Effector memory CD8-positive, alpha-beta T cell (primary cell): Measurements from ENCODE around the gene ALG2.

Experiments
- ATAC-seq: fragments of 150-1000 bp; cut with Tn5 transposase; replicated peaks from 2 replicates; pipeline ENCODE4 v1.10.0; 2021; ENCODE audit warnings: mild to moderate bottlenecking, moderate library complexity
- DNase-seq, 3 experiments: peaks; one replicate each; pipeline ENCODE4 v3.0.0; 2021
- H3K27ac Mint-ChIP-seq, 2 donors: one replicate each; pipeline ENCODE4 v1.8.0; 2022; ENCODE audit warnings: mild to moderate bottlenecking in 2 of 2, mixed read lengths in 2 of 2, moderate library complexity in 2 of 2
- H3K27me3 Mint-ChIP-seq, 2 donors: one replicate each; pipeline ENCODE4 v1.8.0; 2022; ENCODE audit warnings: mixed read lengths in 2 of 2
- H3K36me3 Mint-ChIP-seq: one replicate; pipeline ENCODE4 v1.8.0; 2022; ENCODE audit warnings: mild to moderate bottlenecking, moderate library complexity, mixed read lengths; ENCODE audit not compliant: insufficient read depth
- H3K4me1 Mint-ChIP-seq, 2 donors: one replicate each; pipeline ENCODE4 v1.8.0; 2022; ENCODE audit warnings: low read depth in 2 of 2, mixed read lengths in 2 of 2
- H3K4me3 Mint-ChIP-seq, 2 donors: one replicate each; pipeline ENCODE4 v1.8.0; 2022; ENCODE audit warnings: mild to moderate bottlenecking in 2 of 2, mixed read lengths in 2 of 2, moderate library complexity in 2 of 2
- H3K9me3 Mint-ChIP-seq, 2 donors: one replicate each; pipeline ENCODE4 v1.8.0; 2022; ENCODE audit warnings: mixed read lengths in 2 of 2
- total RNA-seq, 9 experiments: gene quantifications; one replicate each; lab custom pipeline; 2026; lab: John Stamatoyannopoulos, UW

The ALG2 gene
- 11.4 to 58.1 (median 39.5) reads per million in 9 experiments for total RNA-seq

GRCh38 chr9:99221621-99222415 is at the start of gene ALG2, which contains the start of gene SEC61B:
Gene ALG2, minus strand, starts transcription at chr9:99221942. Its CDS starts 48 bp downstream, at chr9:99221894.
Gene SEC61B, plus strand, starts transcription at chr9:99222282. Its CDS starts 82 bp downstream, at chr9:99222364.
- no peaks in the 10 kb centered on the region for H3K27me3 Mint-ChIP-seq
- peak; percentile 93 to 95 (median 94) for DNase-seq

GRCh38 chr9:99270491-99270890 is 48.7 kb upstream of the ALG2 start:
- H3K27me3 Mint-ChIP-seq = peaks cover 16 to 20% of the 10 kb centered on the region in 2 donors
- peaks cover 3% of the 10 kb centered on the region for H3K36me3 Mint-ChIP-seq
- peaks cover 9 to 10% of the 10 kb centered on the region in 2 donors for H3K4me1 Mint-ChIP-seq
- ATAC-seq (no peak), DNase-seq (no peak)
- no peaks in the 10 kb centered on the region for H3K9me3 Mint-ChIP-seq
- H3K4me3 Mint-ChIP-seq = no peak overlapping the region
- H3K27ac Mint-ChIP-seq = no peak overlapping the region

More at GRCh38 chr9:99221621-99222415, at the start of gene ALG2, which contains the start of gene SEC61B:
- ATAC-seq = peak; percentile 88
- Mint-ChIP-seq H3K4me3 (peak within 1 kb of the TSS; percentile 98 to 99), H3K9me3 (no peaks in the 10 kb centered on the region), H3K4me1 (peaks cover 57 to 78% of the 10 kb centered on the region in 2 donors), H3K27ac (peak within 1 kb of the TSS; percentile 100), H3K36me3 (peaks cover 42% of the 10 kb centered on the region)

- ATAC-seq (no peak), DNase-seq (no peak)
- H3K27me3 Mint-ChIP-seq = peaks cover 16 to 20% of the 10 kb centered on the region in 2 donors
- peaks cover 9 to 10% of the 10 kb centered on the region in 2 donors for H3K4me1 Mint-ChIP-seq
- H3K4me3 Mint-ChIP-seq = no peak overlapping the region
- H3K27ac Mint-ChIP-seq = no peak overlapping the region
- peaks cover 3% of the 10 kb centered on the region for H3K36me3 Mint-ChIP-seq
- no peaks in the 10 kb centered on the region for H3K9me3 Mint-ChIP-seq
Measured at GRCh38 chr9:99269416-99269815, 47.7 kb upstream of the ALG2 start.

GRCh38 chr9:99266255-99267023 is 44.7 kb upstream of the ALG2 start:
- Mint-ChIP-seq H3K4me3 (peak overlapping the region in 1 of 2 donors; percentile 53), H3K36me3 (peaks cover 3% of the 10 kb centered on the region), H3K4me1 (peaks cover 9 to 10% of the 10 kb centered on the region in 2 donors), H3K27ac (no peak overlapping the region), H3K27me3 (peaks cover 11 to 20% of the 10 kb centered on the region in 2 donors), H3K9me3 (no peaks in the 10 kb centered on the region)
- ATAC-seq (peak; percentile 62), DNase-seq (peak; percentile 42 to 56 (median 46))

GRCh38 chr9:99265691-99266090 is 43.9 kb upstream of the ALG2 start:
- Mint-ChIP-seq H3K4me1 (peaks cover 9 to 10% of the 10 kb centered on the region in 2 donors), H3K4me3 (no peak overlapping the region), H3K36me3 (no peaks in the 10 kb centered on the region), H3K9me3 (no peaks in the 10 kb centered on the region), H3K27ac (no peak overlapping the region), H3K27me3 (peaks cover 3 to 15% of the 10 kb centered on the region in 2 donors)
- no peak for ATAC-seq
- no peak for DNase-seq

GRCh38 chr9:99264070-99264680 is 42.4 kb upstream of the ALG2 start:
- H3K4me3 Mint-ChIP-seq = no peak overlapping the region
- peaks cover 13% of the 10 kb centered on the region in 2 donors for H3K4me1 Mint-ChIP-seq
- H3K27me3 Mint-ChIP-seq = peaks cover 0 to under 1% of the 10 kb centered on the region in 2 donors
- H3K36me3 Mint-ChIP-seq = no peaks in the 10 kb centered on the region
- H3K9me3 Mint-ChIP-seq = no peaks in the 10 kb centered on the region
- ATAC-seq = no peak
- DNase-seq = no peak
- no peak overlapping the region for H3K27ac Mint-ChIP-seq

- H3K36me3 Mint-ChIP-seq = no peaks in the 10 kb centered on the region
- H3K27me3 Mint-ChIP-seq = no peaks in the 10 kb centered on the region
- DNase-seq = no peak
- H3K4me3 Mint-ChIP-seq = no peak overlapping the region
- H3K27ac Mint-ChIP-seq = no peak overlapping the region
- no peak for ATAC-seq
- H3K4me1 Mint-ChIP-seq = peaks cover 13% of the 10 kb centered on the region in 2 donors
- no peaks in the 10 kb centered on the region for H3K9me3 Mint-ChIP-seq
Measured at GRCh38 chr9:99262949-99263418, 41.2 kb upstream of the ALG2 start.

GRCh38 chr9:99261923-99262322 is 40.2 kb upstream of the ALG2 start:
- Mint-ChIP-seq H3K36me3 (no peaks in the 10 kb centered on the region), H3K4me3 (no peak overlapping the region), H3K4me1 (peaks cover 11% of the 10 kb centered on the region in 2 donors), H3K27me3 (no peaks in the 10 kb centered on the region), H3K27ac (no peak overlapping the region), H3K9me3 (no peaks in the 10 kb centered on the region)
- DNase-seq (no peak), ATAC-seq (no peak)

- Mint-ChIP-seq H3K9me3 (no peaks in the 10 kb centered on the region), H3K27me3 (no peaks in the 10 kb centered on the region), H3K4me1 (peaks cover 3 to 4% of the 10 kb centered on the region in 2 donors), H3K27ac (peak overlapping the region; percentile 1 to 23), H3K36me3 (no peaks in the 10 kb centered on the region), H3K4me3 (peak overlapping the region; percentile 51 to 59)
- DNase-seq (peak; percentile 6 to 23 (median 20)), ATAC-seq (peak; percentile 92)
Measured at GRCh38 chr9:99259231-99259918, 37.6 kb upstream of the ALG2 start.

- Mint-ChIP-seq H3K4me3 (no peak overlapping the region), H3K36me3 (no peaks in the 10 kb centered on the region), H3K9me3 (no peaks in the 10 kb centered on the region), H3K27me3 (no peaks in the 10 kb centered on the region), H3K27ac (no peak overlapping the region), H3K4me1 (peaks cover 13 to 14% of the 10 kb centered on the region in 2 donors)
- DNase-seq = no peak
- no peak for ATAC-seq
Measured at GRCh38 chr9:99257723-99258389, 36.1 kb upstream of the ALG2 start.

- H3K36me3 Mint-ChIP-seq = no peaks in the 10 kb centered on the region
- no peak for DNase-seq
- no peak overlapping the region for H3K4me3 Mint-ChIP-seq
- H3K27me3 Mint-ChIP-seq = no peaks in the 10 kb centered on the region
- H3K4me1 Mint-ChIP-seq = peaks cover 13 to 14% of the 10 kb centered on the region in 2 donors
- no peak for ATAC-seq
- H3K9me3 Mint-ChIP-seq = no peaks in the 10 kb centered on the region
- H3K27ac Mint-ChIP-seq = peak overlapping the region in 1 of 2 donors; percentile 53
Measured at GRCh38 chr9:99255651-99256050, 33.9 kb upstream of the ALG2 start.

- H3K4me3 Mint-ChIP-seq = peak overlapping the region; percentile 60 to 66
- DNase-seq = peak; percentile 21 to 47 (median 27)
- peak overlapping the region; percentile 79 to 88 for H3K27ac Mint-ChIP-seq
- H3K4me1 Mint-ChIP-seq = peaks cover 10% of the 10 kb centered on the region in 2 donors
- ATAC-seq = peak; percentile 87
- H3K9me3 Mint-ChIP-seq = no peaks in the 10 kb centered on the region
- H3K27me3 Mint-ChIP-seq = no peaks in the 10 kb centered on the region
- no peaks in the 10 kb centered on the region for H3K36me3 Mint-ChIP-seq
Measured at GRCh38 chr9:99253772-99254431, 32.2 kb upstream of the ALG2 start.
